Stomach smooth muscle (tissue), 2 donors: ENCODE measurements around the gene MAPK11.

Experiments used
- H3K27ac ChIP-seq: one replicate; pipeline ENCODE4 v1.7.0; 2013; ENCODE audit warnings: mild to moderate bottlenecking, low read length, inconsistent platforms
- H3K27me3 ChIP-seq, 2 donors: one replicate each; pipeline ENCODE4 v1.7.0; 2013; ENCODE audit warnings: low read length in 2 of 2; ENCODE audit not compliant: insufficient read depth in 2 of 2, control insufficient read depth in 1 of 2
- H3K36me3 ChIP-seq, 2 donors: one replicate each; pipeline ENCODE4 v1.7.0; 2013; ENCODE audit warnings: low read length in 2 of 2; ENCODE audit not compliant: control insufficient read depth in 2 of 2, insufficient read depth in 2 of 2
- H3K4me1 ChIP-seq: one replicate; pipeline ENCODE4 v1.7.0; 2013; ENCODE audit warnings: low read length; ENCODE audit not compliant: control insufficient read depth, insufficient read depth
- H3K4me3 ChIP-seq, 2 donors: one replicate each; pipeline ENCODE4 v1.7.0; 2013; ENCODE audit warnings: low read length in 2 of 2
- H3K9ac ChIP-seq, 2 donors: one replicate each; pipeline ENCODE4 v1.7.0; 2013; ENCODE audit warnings: low read length in 2 of 2, mild to moderate bottlenecking in 1 of 2
- H3K9me3 ChIP-seq, 2 donors: one replicate each; pipeline ENCODE4 v1.7.0; 2013; ENCODE audit warnings: low read length in 2 of 2; ENCODE audit not compliant: control insufficient read depth in 2 of 2
- donor health status: healthy.
- donor health status: Pancreatic carcinoma.

The MAPK11 gene

DNA sequence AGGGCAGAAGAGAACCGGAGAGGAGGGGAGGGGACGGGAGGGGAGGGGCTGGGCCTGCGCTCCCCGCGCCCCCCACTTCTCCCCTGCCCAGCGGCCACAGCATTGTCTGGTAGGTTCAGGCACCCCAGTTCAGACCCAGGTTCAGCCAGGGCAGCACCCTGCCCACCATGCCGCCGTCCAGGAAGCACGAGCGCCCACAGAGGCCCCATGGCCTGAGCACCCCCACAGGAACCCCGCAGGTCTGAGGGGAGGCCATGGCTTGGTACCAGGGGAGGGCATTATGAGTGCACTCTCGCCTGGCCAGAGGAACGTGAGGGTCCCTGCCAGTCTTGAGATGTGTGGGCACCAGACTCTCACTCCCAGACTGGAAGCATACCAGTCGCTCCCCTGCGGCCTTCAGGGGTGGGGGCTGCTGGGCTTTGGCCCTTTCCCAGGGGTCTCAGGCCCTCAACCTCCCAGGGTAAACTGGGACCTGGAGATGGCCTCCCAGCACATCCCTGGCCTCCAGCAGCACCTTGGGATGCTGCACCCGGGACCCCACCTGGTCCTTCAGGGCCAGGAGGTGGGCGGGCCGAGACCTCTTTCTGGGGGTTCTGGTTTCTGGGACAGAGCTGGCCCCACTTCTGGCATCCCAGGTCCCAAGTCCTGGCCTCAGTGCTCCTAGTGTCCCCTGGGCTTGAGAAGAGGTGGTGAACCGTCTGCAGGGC is 37.9 kb upstream of the MAPK11 start:
- H3K4me1 ChIP-seq, result peaks cover 51% of the 10 kb centered on the region
- H3K9ac ChIP-seq, result peak overlapping the region in 1 of 2 donors; percentile 42
- H3K27ac ChIP-seq, result peak overlapping the region; percentile 67
- no peaks in the 10 kb centered on the region for H3K36me3 ChIP-seq
- H3K27me3 ChIP-seq, result no peaks in the 10 kb centered on the region
- H3K9me3 ChIP-seq, result no peaks in the 10 kb centered on the region
- peak overlapping the region in 1 of 2 donors; percentile 8 for H3K4me3 ChIP-seq

GRCh38 chr22:50306753-50307749 is 36.9 kb upstream of the MAPK11 start, which contains the start of gene PLXNB2:
Gene PLXNB2, minus strand, starts transcription at chr22:50307646. Its CDS starts 17,062 bp downstream, at chr22:50290584.
- H3K27me3 ChIP-seq, result no peaks in the 10 kb centered on the region
- peak within 1 kb of the TSS; percentile 91 for H3K27ac ChIP-seq
- peaks cover 61% of the 10 kb centered on the region for H3K4me1 ChIP-seq
- peak within 1 kb of the TSS; percentile 73 to 81 for H3K4me3 ChIP-seq
- no peaks in the 10 kb centered on the region for H3K36me3 ChIP-seq
- H3K9me3 ChIP-seq, result no peaks in the 10 kb centered on the region
- H3K9ac ChIP-seq, result peak within 1 kb of the TSS; percentile 81 to 83

DNA sequence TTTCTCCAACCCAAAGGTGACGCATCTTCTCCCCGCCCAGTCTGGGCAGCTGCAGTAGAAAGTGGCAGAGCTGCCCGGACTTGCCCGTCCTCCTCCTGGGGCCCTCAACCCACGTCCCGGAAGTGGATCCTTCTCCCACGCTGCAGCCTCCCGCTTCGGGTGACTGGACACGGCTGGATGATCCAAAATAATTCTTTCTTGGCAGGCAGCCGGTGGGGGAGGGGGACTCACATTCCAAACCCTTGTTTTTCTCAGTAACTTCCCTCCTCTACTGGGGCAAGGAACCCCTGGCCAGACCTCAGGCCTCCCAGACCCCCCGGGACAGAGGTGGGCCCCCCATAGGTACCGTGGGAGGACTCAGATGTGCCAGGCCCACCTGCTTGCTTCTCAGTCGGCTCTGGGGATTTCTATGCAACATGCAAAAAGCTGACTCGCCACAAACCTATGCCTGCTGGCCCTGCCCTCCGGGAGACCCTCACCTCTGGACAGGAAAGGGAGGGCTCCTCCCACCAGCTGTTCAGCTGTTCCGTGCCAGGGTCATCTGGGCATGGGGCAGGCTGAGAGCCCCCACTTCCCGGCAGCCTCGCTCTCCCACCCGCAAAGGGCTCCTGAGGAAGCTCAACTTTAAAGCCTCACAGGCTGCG is 35.9 kb upstream of the MAPK11 start:
- Histone ChIP-seq H3K9me3 (no peaks in the 10 kb centered on the region), H3K27me3 (no peaks in the 10 kb centered on the region), H3K4me3 (peak overlapping the region; percentile 73 to 81), H3K36me3 (no peaks in the 10 kb centered on the region), H3K9ac (peak overlapping the region; percentile 77 to 83), H3K4me1 (peaks cover 71% of the 10 kb centered on the region), H3K27ac (peak overlapping the region; percentile 91)

DNA sequence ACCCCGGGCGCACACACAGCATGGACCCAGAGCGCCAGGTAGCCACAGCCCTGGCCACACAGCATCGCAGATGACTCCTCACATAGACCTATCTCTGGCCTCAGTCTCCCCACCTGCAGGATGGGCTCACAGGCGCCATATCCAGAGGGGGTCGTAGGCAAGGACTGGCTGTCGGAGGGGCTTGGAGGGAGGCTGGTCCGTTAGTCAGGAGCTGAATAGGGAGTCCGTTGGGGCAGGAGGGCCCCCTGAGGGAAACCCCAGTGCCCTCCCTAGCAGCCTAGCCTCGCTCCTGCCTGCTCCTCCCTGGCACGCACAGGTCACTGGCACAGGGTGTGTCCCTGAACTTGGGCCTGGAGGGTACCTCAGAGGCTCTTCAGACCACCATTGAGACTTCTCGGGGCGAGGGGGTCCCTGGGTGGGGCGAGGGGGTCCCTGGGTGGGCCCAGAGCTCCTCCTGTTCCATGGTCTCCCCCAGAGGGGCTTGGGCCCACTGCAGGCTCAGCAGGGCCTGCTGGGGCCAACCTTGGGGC is 35.3 kb upstream of the MAPK11 start:
- Histone ChIP-seq H3K27me3 (no peaks in the 10 kb centered on the region), H3K9me3 (no peaks in the 10 kb centered on the region), H3K36me3 (no peaks in the 10 kb centered on the region), H3K4me3 (peak overlapping the region; percentile 73 to 81), H3K4me1 (peaks cover 77% of the 10 kb centered on the region), H3K9ac (peak overlapping the region; percentile 60 to 77), H3K27ac (peak overlapping the region; percentile 91)

DNA sequence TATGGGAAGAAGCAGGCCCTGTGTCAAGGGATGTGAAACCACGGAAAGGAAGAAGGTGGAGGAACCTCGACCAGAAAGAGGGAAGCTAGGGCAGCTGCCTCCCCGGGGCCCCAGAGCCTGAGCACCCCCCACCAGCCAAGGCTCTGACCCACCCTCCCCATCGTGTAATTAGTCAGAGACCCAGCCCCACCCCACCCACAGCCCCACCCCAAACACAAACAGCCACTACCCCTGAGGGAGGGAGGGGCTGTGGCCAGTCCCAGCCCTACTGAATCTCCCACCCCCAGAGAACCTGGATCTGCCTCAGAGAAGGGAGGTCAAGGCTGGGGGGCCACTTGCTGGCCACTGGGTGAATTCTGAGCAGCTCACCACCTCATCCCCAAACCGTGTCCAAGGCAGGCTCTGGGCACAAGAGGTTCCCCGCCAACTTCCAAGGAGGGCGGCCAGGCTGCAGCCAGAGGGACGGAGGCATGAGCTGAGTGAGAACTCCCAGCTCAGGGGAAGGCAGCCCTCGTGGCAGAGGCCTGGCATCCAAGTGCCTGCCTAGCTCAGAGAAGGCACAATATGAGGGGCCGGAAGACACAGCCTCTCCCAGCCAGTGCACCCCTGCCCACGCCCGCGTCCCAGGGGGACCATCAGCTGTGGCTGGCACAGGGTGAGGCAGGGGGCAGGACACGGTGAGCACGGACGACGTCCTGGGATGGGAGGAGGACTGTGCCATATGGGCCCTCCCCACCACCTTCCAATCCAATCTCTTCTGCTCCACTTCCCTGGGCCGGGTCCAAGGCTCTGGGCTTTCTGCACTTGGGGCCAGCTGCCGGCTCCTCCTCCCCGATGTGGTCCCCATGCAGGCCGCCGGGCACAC is 34.6 kb upstream of the MAPK11 start:
- Histone ChIP-seq H3K27me3 (no peaks in the 10 kb centered on the region), H3K9me3 (no peaks in the 10 kb centered on the region), H3K4me1 (peaks cover 84% of the 10 kb centered on the region), H3K27ac (peak overlapping the region; percentile 91), H3K9ac (peak overlapping the region; percentile 64 to 77), H3K4me3 (peak overlapping the region; percentile 73 to 81), H3K36me3 (no peaks in the 10 kb centered on the region)

- H3K9ac ChIP-seq, result peak overlapping the region; percentile 55 to 64
- H3K36me3 ChIP-seq, result no peaks in the 10 kb centered on the region
- no peaks in the 10 kb centered on the region for H3K27me3 ChIP-seq
- peak overlapping the region; percentile 91 for H3K27ac ChIP-seq
- peaks cover 83% of the 10 kb centered on the region for H3K4me1 ChIP-seq
- peak overlapping the region in 1 of 2 donors; percentile 55 for H3K4me3 ChIP-seq
- no peaks in the 10 kb centered on the region for H3K9me3 ChIP-seq
These were observed 33.8 kb upstream of the MAPK11 start for GRCh38 chr22:50303848-50304527.

GRCh38 chr22:50303515-50303847 is 33.3 kb upstream of the MAPK11 start:
- Histone ChIP-seq H3K4me1 (peaks cover 83% of the 10 kb centered on the region), H3K36me3 (no peaks in the 10 kb centered on the region), H3K9ac (peak overlapping the region; percentile 55 to 64), H3K27ac (peak overlapping the region; percentile 91), H3K9me3 (no peaks in the 10 kb centered on the region), H3K4me3 (peak overlapping the region; percentile 11 to 55), H3K27me3 (no peaks in the 10 kb centered on the region)

GRCh38 chr22:50302564-50302963 is 32.4 kb upstream of the MAPK11 start:
- peak overlapping the region; percentile 19 to 55 for H3K4me3 ChIP-seq
- no peaks in the 10 kb centered on the region for H3K9me3 ChIP-seq
- H3K36me3 ChIP-seq, result no peaks in the 10 kb centered on the region
- peaks cover 85% of the 10 kb centered on the region for H3K4me1 ChIP-seq
- H3K9ac ChIP-seq, result peak overlapping the region; percentile 45 to 51
- no peaks in the 10 kb centered on the region for H3K27me3 ChIP-seq
- H3K27ac ChIP-seq, result peak overlapping the region; percentile 91

DNA sequence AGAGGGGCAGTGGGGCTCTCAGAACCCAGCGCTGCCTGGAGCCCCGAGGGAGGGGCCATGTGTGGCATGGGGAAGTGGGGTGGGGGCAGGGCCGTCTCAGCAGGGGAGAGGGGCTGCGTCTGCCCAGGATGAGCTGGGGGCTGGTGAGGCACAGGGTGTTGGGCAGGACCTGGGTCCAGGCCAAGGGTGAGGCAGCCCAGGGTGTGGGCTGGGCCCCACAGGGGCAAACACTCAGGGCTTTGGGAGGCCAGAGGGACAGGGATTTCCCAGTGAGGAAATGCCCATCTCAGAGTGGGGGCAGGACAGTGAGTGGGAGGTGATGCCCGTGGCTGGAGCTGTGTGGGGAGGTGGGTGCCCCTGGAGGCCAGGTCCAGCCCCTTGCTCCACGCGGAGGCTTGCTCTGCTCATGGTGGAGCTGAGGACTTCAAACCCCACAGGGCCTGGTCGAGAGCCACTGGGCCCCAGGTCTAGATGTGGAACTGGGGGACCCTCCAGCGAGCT is 31.9 kb upstream of the MAPK11 start:
- no peaks in the 10 kb centered on the region for H3K27me3 ChIP-seq
- peak overlapping the region; percentile 91 for H3K27ac ChIP-seq
- H3K9ac ChIP-seq, result peak overlapping the region; percentile 29 to 45
- no peaks in the 10 kb centered on the region for H3K9me3 ChIP-seq
- H3K4me3 ChIP-seq, result peak overlapping the region in 1 of 2 donors; percentile 55
- no peaks in the 10 kb centered on the region for H3K36me3 ChIP-seq
- peaks cover 90% of the 10 kb centered on the region for H3K4me1 ChIP-seq
